HFFc6 (cell line): ENCODE measurements around the gene ARHGAP15. TPM values are rescaled to one million over a fixed set of nuclear protein-coding genes. Genes with fewer than 3 reads are reported as not detected.

Experiments used
- DNase-seq: peaks from one replicate; pipeline ENCODE4 v3.0.0-alpha.2; 2018
- H3K27ac Mint-ChIP-seq: 2 replicates; pipeline ENCODE4 v1.8.0; 2020; ENCODE audit warnings: mild to moderate bottlenecking, mixed read lengths
- H3K27me3 Mint-ChIP-seq: 2 replicates; pipeline ENCODE4 v1.8.0; 2021; ENCODE audit warnings: mild to moderate bottlenecking, moderate library complexity, mixed read lengths; ENCODE audit not compliant: insufficient read depth
- H3K36me3 Mint-ChIP-seq: 2 replicates; pipeline ENCODE4 v1.8.0; 2021; ENCODE audit warnings: low read depth, mixed read lengths
- H3K4me1 Mint-ChIP-seq: 2 replicates; pipeline ENCODE4 v1.8.0; 2020; ENCODE audit warnings: low read depth, mixed read lengths
- H3K4me3 Mint-ChIP-seq: 2 replicates; pipeline ENCODE4 v1.8.0; 2020; ENCODE audit warnings: mild to moderate bottlenecking, moderate library complexity, mixed read lengths
- H3K9me3 Mint-ChIP-seq: 2 replicates; pipeline ENCODE4 v1.8.0; 2020; ENCODE audit warnings: mild to moderate bottlenecking, mixed read lengths
- total RNA-seq, 6 experiments: library from RNA; stranded (reverse); fragmentation: NEBNext Ultra II Directional; extraction: Animal tissue kit (Norgen Biotek cat#: 25700); gene quantifications; 2 replicates in 1 of 6; 3 replicates in 5 of 6; pipeline ENCODE4 v1.2.3, GENCODE V29; 2021
- TF ChIP-seq, protein P1 (sequence below): fragments of 200-600 bp; sonication (generic); IDR thresholded peaks from 2 replicates; pipeline ENCODE4 v1.5.0; 2021; ENCODE audit warnings: antibody characterized with exemption, mild to moderate bottlenecking

ARHGAP15 gene
- total RNA-seq, 6 experiments from 2014 or later, result not detected

DNA sequence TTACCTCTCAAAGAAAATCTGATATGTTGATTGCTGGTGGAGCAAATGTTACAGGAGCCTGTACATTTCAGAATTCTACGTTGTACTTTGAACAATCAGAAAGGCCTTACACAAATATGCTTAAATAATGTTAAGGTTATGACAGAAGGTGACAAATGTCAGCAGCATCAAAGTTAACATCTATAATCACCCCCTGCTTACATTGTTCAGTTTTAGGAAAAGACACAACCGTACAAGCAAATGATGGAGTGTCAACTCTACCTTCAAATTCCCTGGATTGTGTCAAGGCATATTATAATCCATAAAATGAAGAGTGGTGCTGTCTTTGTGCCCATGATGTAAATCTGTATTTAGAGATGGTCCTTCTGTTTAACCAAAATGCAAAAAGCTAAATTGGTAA, 465.5 kb downstream of the ARHGAP15 start:
- Mint-ChIP-seq H3K27ac (no peak overlapping the region), H3K4me3 (no peak overlapping the region), H3K27me3 (no peaks in the 10 kb centered on the region), H3K9me3 (no peaks in the 10 kb centered on the region), H3K36me3 (no peaks in the 10 kb centered on the region), H3K4me1 (peaks cover 2% of the 10 kb centered on the region; the same call in 1 of the 2 replicates)
- TF ChIP-seq, protein P1, sequence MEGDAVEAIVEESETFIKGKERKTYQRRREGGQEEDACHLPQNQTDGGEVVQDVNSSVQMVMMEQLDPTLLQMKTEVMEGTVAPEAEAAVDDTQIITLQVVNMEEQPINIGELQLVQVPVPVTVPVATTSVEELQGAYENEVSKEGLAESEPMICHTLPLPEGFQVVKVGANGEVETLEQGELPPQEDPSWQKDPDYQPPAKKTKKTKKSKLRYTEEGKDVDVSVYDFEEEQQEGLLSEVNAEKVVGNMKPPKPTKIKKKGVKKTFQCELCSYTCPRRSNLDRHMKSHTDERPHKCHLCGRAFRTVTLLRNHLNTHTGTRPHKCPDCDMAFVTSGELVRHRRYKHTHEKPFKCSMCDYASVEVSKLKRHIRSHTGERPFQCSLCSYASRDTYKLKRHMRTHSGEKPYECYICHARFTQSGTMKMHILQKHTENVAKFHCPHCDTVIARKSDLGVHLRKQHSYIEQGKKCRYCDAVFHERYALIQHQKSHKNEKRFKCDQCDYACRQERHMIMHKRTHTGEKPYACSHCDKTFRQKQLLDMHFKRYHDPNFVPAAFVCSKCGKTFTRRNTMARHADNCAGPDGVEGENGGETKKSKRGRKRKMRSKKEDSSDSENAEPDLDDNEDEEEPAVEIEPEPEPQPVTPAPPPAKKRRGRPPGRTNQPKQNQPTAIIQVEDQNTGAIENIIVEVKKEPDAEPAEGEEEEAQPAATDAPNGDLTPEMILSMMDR, result no peak
- DNase-seq, result no peak

DNA sequence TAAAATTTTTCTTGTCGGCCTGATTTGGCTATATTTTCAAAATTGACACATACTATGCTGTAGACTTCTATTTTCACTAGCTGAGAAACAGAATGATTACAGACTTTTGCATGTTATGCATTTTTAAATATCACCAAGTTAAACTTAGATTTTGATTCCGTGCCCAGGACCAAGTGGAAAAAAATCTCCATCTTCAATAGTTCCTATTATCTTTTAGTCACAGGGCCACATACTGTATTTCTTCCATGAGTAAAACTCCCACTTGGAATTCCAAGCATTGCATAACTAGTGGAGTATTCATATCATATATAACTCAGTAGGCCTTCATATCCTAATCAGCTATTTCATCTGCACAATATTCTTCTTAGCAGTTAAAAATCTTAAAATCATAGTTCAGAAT, 470.9 kb downstream of the ARHGAP15 start:
- no peak for DNase-seq
- H3K36me3 Mint-ChIP-seq, result no peaks in the 10 kb centered on the region
- H3K27me3 Mint-ChIP-seq, result no peaks in the 10 kb centered on the region; the same call in 1 of the 2 replicates
- no peak overlapping the region for H3K27ac Mint-ChIP-seq
- TF ChIP-seq, protein P1, result no peak
- H3K4me1 Mint-ChIP-seq, result peaks cover 8% of the 10 kb centered on the region; the same call in 1 of the 2 replicates
- no peaks in the 10 kb centered on the region for H3K9me3 Mint-ChIP-seq
- H3K4me3 Mint-ChIP-seq, result no peak overlapping the region

GRCh38 chr2:143601828-143602227, 472.6 kb downstream of the ARHGAP15 start:
- Mint-ChIP-seq H3K4me3 (no peak overlapping the region), H3K4me1 (peaks cover 8% of the 10 kb centered on the region; the same call in 1 of the 2 replicates), H3K36me3 (no peaks in the 10 kb centered on the region), H3K27me3 (no peaks in the 10 kb centered on the region; the same call in 1 of the 2 replicates), H3K27ac (no peak overlapping the region), H3K9me3 (no peaks in the 10 kb centered on the region)
- TF ChIP-seq, protein P1, result no peak
- no peak for DNase-seq

DNA sequence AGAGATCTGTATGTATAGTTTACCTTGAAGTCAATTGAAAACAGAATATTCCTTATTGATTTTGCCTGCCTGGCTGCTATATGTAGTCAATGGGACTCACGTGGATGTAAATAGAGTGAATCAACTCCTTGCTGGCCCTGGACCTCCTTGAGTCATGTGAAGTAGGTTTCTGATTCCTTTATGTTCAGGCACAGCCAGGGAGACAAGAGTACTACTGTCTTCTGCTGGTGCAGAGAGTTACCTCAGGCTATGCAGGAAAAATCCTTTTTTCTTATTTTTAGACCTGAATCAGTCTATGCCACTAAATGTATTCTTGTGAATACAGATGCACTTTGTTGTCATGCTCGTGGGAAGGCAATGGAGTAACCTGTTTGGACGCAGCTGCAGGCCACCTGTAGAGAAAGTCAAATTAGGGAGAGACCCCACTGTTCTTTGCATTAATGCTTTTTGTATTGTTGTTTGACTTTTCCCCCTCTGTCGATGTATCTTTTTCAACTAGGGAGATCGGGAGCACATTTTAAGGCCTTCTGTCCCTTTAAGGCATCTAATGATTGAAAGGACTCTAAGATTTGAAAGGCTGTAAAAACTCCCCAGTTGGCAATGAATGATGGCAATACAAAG, 473.9 kb downstream of the ARHGAP15 start:
- Mint-ChIP-seq H3K27ac (no peak overlapping the region), H3K27me3 (no peaks in the 10 kb centered on the region; the same call in 1 of the 2 replicates), H3K4me3 (no peak overlapping the region), H3K4me1 (peaks cover 19% of the 10 kb centered on the region), H3K9me3 (no peaks in the 10 kb centered on the region), H3K36me3 (no peaks in the 10 kb centered on the region)
- TF ChIP-seq, protein P1, result no peak
- DNase-seq, result no peak

GRCh38 chr2:143603846-143604565, 474.8 kb downstream of the ARHGAP15 start:
- no peaks in the 10 kb centered on the region for H3K36me3 Mint-ChIP-seq
- no peak overlapping the region for H3K27ac Mint-ChIP-seq
- peaks cover 19% of the 10 kb centered on the region for H3K4me1 Mint-ChIP-seq
- no peak overlapping the region for H3K4me3 Mint-ChIP-seq
- TF ChIP-seq, protein P1, result no peak
- H3K27me3 Mint-ChIP-seq, result no peaks in the 10 kb centered on the region; the same call in 1 of the 2 replicates
- H3K9me3 Mint-ChIP-seq, result no peaks in the 10 kb centered on the region
- DNase-seq, result no peak
